Testis (tissue), 2 donors: ENCODE results near the gene ZNF574.

Experiments
- CTCF ChIP-seq, 3 experiments: fragments of 450-650 bp in 2 of 3; fragments of 200-600 bp in 1 of 3; sonication (generic) in 1 of 3; IDR thresholded peaks; one replicate each; pipeline ENCODE4 v1.5.1; 2016 to 2019; ENCODE audit warnings: antibody characterized with exemption in 3 of 3, mild to moderate bottlenecking in 2 of 3, moderate library complexity in 1 of 3
- POLR2A ChIP-seq: fragments of 450-650 bp; IDR thresholded peaks from one replicate; pipeline ENCODE4 v1.6.1; 2017; ENCODE audit warnings: antibody characterized with exemption, mild to moderate bottlenecking, moderate library complexity

GRCh38 chr19:42121036-42121621 is 45.2 kb downstream of the ZNF574 start:
- no peak for TF ChIP-seq CTCF (IDR thresholded peaks at IDR 0.05)
- TF ChIP-seq POLR2A = no peak
